Right cardiac atrium (tissue), 5 donors: Measurements from ENCODE around the gene CALML4. TPM values are rescaled to one million over a fixed set of nuclear protein-coding genes. Genes with fewer than 3 reads are reported as not detected.

Experiments
- ATAC-seq, 2 donors: fragments of 200-7000 bp; cut with Tn5 transposase; one replicate each; pipeline versions ENCODE4 v1.8.0 to v1.9.1; 2020; ENCODE audit warnings: moderate library complexity in 2 of 2, mild to moderate bottlenecking in 1 of 2
- DNase-seq, 3 donors: peaks; one replicate each; pipeline ENCODE4 v3.0.0-alpha.2; 2020
- H3K27ac ChIP-seq: one replicate; pipeline ENCODE4 v1.5.1; 2013; ENCODE audit warnings: mild to moderate bottlenecking, low read length, control low read depth, moderate library complexity
- H3K27me3 ChIP-seq: one replicate; pipeline ENCODE4 v1.6.1; 2013; ENCODE audit not compliant: control insufficient read depth, insufficient read depth
- H3K4me1 ChIP-seq: one replicate; pipeline ENCODE4 v1.6.1; 2013; ENCODE audit warnings: low read length; ENCODE audit not compliant: control insufficient read depth, insufficient read depth
- H3K4me3 ChIP-seq: one replicate; pipeline ENCODE4 v1.5.1; 2013; ENCODE audit warnings: low read length, control low read depth
- H3K9me3 ChIP-seq: one replicate; pipeline ENCODE4 v1.6.1; 2013; ENCODE audit warnings: low read length; ENCODE audit not compliant: control insufficient read depth
- WGBS: extraction: QIAGEN DNeasy Blood & Tissue Kit; methylation state at CpG from one replicate; pipeline ENCODE4 v1.1.7; 2013; 5-methylcytosine and 5-hydroxymethylcytosine counted together
- intact Hi-C, 4 donors: fragments of 100-400 bp; cut with DNase I; formaldehyde crosslinking; loops; one replicate each; pipeline versions ENCODE4 v1.11.0 to v1.14.0; 2022 to 2023
- polyA plus RNA-seq: library from polyadenylated mRNA; stranded (reverse); fragments of 200-250 nt; gene quantifications from one replicate; pipeline ENCODE4 v1.2.3, GENCODE V29; 2013
- total RNA-seq, 4 donors: library from RNA; stranded (reverse); fragmentation: NEBNext Ultra II Directional; extraction: Animal tissue kit (Norgen Biotek cat#: 25700); gene quantifications; one replicate each; pipeline ENCODE4 v1.2.1, GENCODE V29; 2021
- donor health status: healthy with polysubstance abuse.
- donor health status: DM: no; HTN: yes; CAD: no.
- donor health status: DM: no; HTN: no; CAD: no.
- donor health status: DM: no; HTN: yes; CAD: no; lungs with severe emphysema.
- donor health status: DM: yes; HTN: yes; CAD: no.

CALML4 gene
- total and polyA plus RNA-seq, 5 donors, result 1.5 to 2.4 (median 1.8) TPM

DNA sequence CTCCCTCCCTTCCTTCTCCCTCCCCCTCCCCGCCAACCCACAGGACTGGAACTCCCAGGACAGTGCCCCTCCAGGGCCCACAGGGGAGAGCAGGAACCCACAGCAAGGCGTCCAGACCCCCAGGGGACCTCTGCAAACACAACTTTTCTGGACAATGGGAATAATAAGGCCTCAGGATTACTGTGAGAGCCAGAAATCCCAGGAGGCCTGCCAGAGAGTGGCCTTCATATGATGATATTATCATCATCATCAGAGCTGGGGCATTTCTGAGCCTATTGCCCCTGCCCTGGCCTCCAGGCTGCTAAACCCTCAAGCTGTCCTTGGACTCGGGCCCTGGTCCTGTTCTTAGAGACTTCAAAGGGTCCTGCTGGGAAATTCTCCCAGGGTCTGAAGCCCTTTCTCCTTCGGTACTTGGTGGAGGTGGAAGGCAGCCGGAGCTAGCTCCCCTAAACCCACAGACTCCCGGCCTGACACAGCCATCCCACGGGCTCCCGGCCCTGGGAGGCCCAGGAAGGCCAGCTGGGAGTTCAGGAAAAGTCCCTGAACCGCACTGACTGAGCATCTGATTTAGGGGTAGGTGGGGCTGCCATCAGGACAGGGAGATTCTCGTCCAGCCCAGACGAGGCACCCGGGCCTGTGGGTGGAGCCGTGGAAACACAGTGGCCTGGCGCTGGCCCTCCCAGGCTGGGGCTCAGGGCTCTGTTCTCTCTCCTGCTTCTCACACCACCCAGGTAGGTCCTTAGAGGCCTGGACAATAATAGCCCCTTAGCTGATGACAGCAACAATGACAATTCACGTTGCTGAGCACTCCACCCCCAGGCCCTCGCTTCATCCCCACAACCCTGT is 4.9 kb downstream of the CALML4 start:
- 56% methylated on average over 16 of the region's 16 CpGs for WGBS
- no peak overlapping the region for H3K4me3 ChIP-seq
- no peak overlapping the region for H3K27ac ChIP-seq
- intact Hi-C loops, result no loop called here
- DNase-seq, result peak in 1 of 3 donors; percentile 67
- no peaks in the 10 kb centered on the region for H3K27me3 ChIP-seq
- H3K9me3 ChIP-seq, result no peaks in the 10 kb centered on the region
- H3K4me1 ChIP-seq, result peaks cover 3% of the 10 kb centered on the region
- peak; percentile 4 to 41 for ATAC-seq

DNA sequence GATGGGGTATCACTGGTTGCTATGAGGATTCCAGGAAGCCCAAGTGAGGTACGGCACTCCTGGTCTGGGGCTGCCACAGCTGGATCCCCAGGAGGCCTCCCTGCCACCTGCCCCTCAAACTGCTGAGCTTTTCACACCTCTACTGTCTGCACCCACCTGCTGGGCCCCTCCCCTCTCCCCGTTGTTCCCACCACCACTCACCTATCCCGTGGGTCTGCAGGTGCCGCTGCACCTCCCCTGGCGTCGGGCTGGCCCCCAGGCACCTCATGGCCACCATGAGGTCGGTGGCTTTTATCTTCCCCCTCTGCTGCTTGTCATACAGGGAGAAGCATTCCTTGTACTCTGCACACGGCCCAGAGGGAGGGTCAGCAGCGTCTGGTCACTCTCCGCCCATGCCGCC is 5.8 kb downstream of the CALML4 start:
- H3K27ac ChIP-seq, result no peak overlapping the region
- DNase-seq, result no peak
- 49% methylated on average over 11 of the region's 11 CpGs for WGBS
- H3K9me3 ChIP-seq, result no peaks in the 10 kb centered on the region
- peaks cover 2% of the 10 kb centered on the region for H3K4me1 ChIP-seq
- intact Hi-C loops, result no loop called here
- H3K27me3 ChIP-seq, result no peaks in the 10 kb centered on the region
- no peak overlapping the region for H3K4me3 ChIP-seq
- ATAC-seq, result peak in 1 of 2 donors; percentile 20

DNA sequence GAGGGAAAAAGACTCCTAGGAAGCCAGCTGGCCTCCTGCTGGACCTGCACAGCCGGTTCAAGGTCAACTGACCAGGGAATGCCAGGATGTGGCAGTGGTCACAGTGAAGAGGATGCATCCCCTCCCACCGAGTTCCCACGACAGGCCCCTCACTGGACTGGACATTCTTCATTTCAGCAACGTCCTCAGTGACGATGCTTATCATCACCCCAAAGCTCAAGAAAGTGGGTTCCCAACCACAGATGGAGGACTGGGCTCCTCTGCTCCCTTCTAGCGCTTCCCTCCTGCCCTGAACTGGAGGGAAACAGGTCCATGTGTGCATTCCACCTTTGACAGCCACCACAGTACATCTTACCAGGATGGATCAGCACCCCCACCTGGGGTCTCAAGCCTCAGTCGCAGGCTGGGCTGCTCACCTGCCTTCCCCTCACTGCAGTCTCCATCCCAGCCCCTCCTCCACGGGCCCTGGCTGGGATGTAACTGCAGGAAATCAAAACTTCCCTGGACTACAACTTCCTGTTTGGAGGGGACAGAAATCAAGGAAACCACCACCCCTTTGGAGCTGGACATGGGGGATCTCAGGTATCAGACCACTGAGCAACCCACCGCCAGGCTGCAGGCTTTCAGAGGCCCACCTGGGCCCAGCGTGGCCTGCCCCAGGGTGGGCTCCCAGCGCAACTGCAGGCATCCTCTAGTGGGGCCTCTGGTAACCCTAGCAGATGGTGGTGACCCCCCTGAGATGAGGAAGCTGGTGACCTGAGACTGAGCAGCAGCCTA is 7.3 kb downstream of the CALML4 start:
- Histone ChIP-seq H3K27me3 (no peaks in the 10 kb centered on the region), H3K9me3 (no peaks in the 10 kb centered on the region), H3K4me3 (no peak overlapping the region), H3K27ac (no peak overlapping the region), H3K4me1 (peaks cover 5% of the 10 kb centered on the region)
- DNase-seq (no peak), ATAC-seq (no peak)
- 85% methylated on average over 11 of the region's 11 CpGs for WGBS
- intact Hi-C loops, result no loop called here

DNA sequence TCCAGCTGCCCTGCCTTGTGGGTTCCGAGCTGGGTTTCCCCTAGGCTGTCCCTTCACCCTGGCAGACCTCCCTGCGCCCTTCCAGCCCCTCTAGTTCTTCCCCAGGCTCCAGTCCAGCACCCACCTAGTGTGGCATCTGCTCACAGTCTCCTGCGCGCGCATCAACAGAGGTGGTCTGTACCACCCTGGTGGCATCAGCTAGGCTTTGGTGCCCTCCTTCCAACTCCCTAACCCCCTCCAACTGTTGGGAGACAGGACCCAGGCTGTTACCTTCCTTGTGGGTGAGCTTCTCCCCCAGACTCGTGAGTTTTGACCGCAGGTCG is 8.0 kb downstream of the CALML4 start:
- peaks cover 6% of the 10 kb centered on the region for H3K4me1 ChIP-seq
- DNase-seq, result no peak
- intact Hi-C loops, result no loop called here

DNA sequence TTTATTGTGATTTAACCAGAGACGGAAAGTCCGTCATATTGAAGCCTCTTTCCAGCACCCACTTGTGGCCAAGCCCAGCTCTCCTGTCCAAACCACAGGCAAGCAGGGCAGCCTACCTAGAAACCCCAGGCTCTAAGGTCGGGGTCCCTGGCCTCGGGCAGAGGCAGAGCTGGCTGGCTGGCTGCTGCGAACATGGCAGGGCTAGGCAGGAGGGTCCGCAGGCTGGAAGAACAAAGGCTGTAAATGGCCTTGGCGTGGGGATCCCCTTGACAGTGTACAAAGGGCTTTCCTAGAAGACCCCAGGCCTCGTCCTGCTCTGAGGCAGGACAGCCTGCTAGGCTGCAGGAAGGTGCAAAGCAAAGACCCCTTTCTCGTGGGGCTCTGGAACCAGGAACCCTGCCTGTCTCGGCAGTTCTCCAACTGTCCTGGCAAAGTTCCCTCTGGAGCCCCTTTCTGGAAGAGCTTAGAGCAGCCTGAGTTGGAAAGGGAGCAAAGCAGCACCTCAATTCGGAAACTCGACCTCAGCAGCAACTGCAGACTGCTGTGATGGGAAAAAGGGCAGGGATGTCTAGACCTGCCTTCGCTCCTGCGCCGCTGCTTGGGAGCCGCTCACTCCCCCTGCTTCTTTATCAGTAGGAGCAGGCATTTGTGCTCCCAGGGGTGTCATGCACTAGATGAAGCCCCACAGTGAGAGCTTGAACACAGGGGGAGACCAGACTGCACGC is 8.5 kb downstream of the CALML4 start:
- Histone ChIP-seq H3K27me3 (no peaks in the 10 kb centered on the region), H3K4me1 (peaks cover 6% of the 10 kb centered on the region), H3K27ac (no peak overlapping the region)

More for the DNA sequence above, 8.0 kb downstream of the CALML4 start:
- ATAC-seq, result no peak
- Histone ChIP-seq H3K27me3 (no peaks in the 10 kb centered on the region), H3K9me3 (no peaks in the 10 kb centered on the region), H3K27ac (no peak overlapping the region), H3K4me3 (no peak overlapping the region)
- WGBS, result 92% methylated on average over 8 of the region's 8 CpGs

DNA sequence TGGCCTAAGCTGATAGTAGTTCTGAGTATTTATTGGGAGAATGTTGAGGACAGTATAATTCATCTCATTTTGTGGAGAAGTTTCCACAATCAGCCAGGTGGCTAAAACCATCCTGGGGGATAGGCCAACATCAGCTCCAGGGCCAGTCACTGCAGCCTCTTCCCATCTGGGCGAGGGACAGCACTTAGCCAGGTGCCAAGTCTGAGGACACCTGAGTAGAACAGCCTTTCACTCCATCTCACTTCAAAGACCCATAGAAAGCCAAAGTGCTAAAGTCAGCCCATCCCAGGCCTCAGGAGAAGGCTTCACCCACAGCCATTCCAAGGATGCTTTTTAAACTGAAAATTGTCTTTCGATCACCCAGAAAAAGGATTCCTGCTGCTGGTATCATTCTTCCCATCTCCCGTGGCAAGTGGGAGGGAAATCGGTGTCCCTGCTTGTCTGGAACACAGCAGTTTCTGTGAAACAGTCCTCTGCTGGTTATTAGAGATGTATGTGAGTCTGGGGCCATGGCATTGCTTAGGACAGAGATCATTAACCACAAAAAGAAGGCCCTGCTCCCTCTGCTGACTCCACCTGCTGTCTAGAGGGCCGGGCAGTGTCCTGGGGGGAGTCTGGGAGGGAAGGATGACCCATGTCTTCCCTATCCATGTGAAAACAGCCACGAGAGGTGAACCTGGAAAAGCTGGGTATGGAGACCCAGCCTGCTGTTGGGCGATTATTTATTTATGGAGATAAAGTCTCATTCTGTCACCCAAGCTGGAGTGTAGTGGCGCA is 9.6 kb downstream of the CALML4 start:
- WGBS, result 91% methylated on average over 8 of the region's 8 CpGs
- peaks cover 6% of the 10 kb centered on the region for H3K4me1 ChIP-seq
- intact Hi-C loops, result no loop called here
- no peak overlapping the region for H3K4me3 ChIP-seq
- no peaks in the 10 kb centered on the region for H3K27me3 ChIP-seq
- no peak for DNase-seq
- ATAC-seq, result no peak
- no peak overlapping the region for H3K27ac ChIP-seq
- H3K9me3 ChIP-seq, result no peaks in the 10 kb centered on the region

More for the DNA sequence above, 8.5 kb downstream of the CALML4 start:
- intact Hi-C loops, result no loop called here
- no peak for DNase-seq
- Histone ChIP-seq H3K9me3 (no peaks in the 10 kb centered on the region), H3K4me3 (no peak overlapping the region)
- 81% methylated on average over 17 of the region's 17 CpGs for WGBS
- ATAC-seq, result no peak

DNA sequence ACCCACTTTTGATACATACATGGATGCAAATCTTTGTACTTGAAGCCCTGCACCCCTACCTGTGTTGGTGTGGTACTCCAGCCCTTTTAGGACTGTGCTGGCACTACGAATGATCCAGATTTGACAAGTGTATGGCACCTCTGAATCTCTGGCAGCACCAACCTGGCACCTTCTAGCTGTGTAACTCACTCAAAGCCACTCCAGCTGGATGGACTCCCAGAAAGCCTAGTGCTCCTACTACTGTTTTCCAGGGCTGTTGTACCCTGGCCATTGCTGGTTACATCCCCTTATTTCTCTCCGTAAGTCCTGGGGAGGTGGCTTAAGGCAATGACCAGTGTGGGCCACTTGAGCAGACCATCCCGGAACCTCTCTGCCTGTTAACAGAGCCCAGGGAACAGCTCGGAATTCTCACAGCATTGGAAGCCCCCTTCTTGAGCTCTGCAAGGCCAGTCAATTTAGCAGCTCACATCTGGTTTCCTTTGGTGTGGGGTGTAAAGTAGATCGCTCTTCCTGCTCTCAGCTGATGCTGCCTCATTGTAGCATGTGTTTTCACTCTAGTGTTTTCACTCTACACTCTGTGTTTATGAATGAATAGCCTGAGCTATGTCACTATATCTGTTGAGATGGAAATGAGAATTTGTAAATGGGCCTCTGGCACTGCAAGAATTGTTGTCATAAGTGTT is 12.2 kb downstream of the CALML4 start:
- no peak for DNase-seq
- no peak overlapping the region for H3K27ac ChIP-seq
- ATAC-seq, result peak; percentile 67 to 75
- no peak overlapping the region for H3K4me3 ChIP-seq
- 75% methylated on average over 5 of the region's 5 CpGs for WGBS
- H3K9me3 ChIP-seq, result no peaks in the 10 kb centered on the region
- H3K4me1 ChIP-seq, result peaks cover 4% of the 10 kb centered on the region
- intact Hi-C loops, result no loop called here
- no peaks in the 10 kb centered on the region for H3K27me3 ChIP-seq

DNA sequence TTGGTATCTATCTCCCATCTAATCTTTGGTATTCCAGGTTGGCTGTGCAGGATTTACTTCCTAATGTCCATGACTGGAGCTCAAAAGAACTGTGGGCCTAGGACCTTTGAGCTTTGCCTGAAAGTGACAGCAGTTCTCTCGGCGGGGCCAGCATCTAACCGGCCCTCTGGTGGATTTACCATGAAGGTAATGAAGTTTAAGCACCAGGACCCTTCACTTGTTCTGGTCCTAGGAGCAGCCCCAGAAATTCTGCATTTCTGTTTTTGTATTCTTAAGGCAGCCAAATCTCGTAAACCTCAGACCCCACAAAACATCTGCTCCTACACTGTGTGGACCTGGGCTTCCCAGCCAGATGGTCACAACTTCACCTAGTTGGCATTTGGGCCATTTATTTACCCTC is 13.0 kb downstream of the CALML4 start:
- Histone ChIP-seq H3K4me1 (peaks cover 4% of the 10 kb centered on the region), H3K27ac (no peak overlapping the region), H3K27me3 (no peaks in the 10 kb centered on the region)

DNA sequence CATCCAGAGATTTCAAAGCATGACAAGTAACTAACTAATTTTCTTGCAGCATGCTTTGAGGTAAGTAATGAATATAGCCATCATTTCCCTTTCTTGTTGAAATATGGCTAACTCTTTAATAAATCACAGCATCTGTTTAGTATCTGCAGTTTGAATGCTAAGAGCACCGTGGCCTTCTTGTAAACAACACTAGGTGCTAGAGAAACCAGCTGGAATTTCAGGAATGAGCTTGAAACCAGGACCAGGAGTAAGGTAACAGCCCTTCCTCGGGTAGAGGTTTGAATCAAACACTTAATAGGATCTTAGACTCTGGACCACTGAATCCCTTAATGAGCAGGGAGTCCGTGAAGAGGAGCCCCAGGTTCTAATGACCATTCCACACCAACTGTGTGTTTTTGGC is 13.6 kb downstream of the CALML4 start:
- no peaks in the 10 kb centered on the region for H3K9me3 ChIP-seq
- DNase-seq (no peak), ATAC-seq (no peak)
- intact Hi-C loops, result no loop called here
- no peaks in the 10 kb centered on the region for H3K27me3 ChIP-seq
- 67% methylated on average over 3 of the region's 3 CpGs for WGBS
- peaks cover 6% of the 10 kb centered on the region for H3K4me1 ChIP-seq
- H3K4me3 ChIP-seq, result no peak overlapping the region
- H3K27ac ChIP-seq, result no peak overlapping the region

More for the DNA sequence above, 13.0 kb downstream of the CALML4 start:
- no peak for ATAC-seq
- no peak overlapping the region for H3K4me3 ChIP-seq
- 92% methylated on average over 4 of the region's 4 CpGs for WGBS
- H3K9me3 ChIP-seq, result no peaks in the 10 kb centered on the region
- DNase-seq, result no peak
- intact Hi-C loops, result no loop called here

DNA sequence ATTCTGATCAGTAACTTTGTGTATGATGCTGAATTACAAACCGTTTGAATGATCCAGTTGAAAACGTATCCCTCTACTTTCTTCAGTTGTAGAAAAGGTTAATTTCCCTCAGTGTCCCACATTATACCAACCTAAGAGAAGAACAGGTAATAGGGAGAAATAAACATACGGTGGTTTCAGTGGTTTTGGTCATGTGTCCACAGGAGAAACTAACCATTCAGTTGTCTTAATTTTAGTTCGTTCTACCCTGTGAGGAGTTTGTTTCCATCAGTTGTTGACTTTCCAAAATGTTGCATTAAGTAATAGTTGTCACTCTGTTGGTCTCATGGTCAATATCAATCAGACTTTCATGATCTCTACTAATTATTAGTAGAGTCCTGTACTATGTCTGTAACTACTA is 15.1 kb downstream of the CALML4 start:
- intact Hi-C loops, result no loop called here
- H3K27ac ChIP-seq, result no peak overlapping the region
- no peak for ATAC-seq
- no peaks in the 10 kb centered on the region for H3K27me3 ChIP-seq
- 95% methylated on average over 4 of the region's 4 CpGs for WGBS
- no peaks in the 10 kb centered on the region for H3K9me3 ChIP-seq
- no peak for DNase-seq
- no peak overlapping the region for H3K4me3 ChIP-seq
- H3K4me1 ChIP-seq, result peaks cover 6% of the 10 kb centered on the region
